ENCODE measurements around the gene RRP1B.

Gene RRP1B

DNA sequence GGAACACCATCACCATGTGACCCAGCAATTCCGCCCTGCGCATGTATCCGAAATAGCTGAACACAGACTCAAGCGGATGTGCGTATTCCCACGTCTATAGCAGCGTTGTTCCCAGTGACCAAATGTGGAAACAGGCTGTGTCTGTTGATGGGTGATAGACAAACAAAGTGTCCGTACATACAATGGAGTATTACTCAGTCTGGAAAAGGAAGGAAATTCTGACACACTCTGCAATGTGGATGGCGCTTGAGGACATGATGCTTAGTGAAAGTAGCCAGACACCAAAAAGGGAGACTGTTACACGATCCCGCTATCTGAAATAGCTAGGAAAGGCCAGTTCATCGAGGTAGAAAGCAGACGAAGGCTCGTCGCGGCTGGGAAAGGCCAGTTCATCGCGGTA, 85.4 kb downstream of the RRP1B start:
- H3K4me1 ChIP-seq (ENCODE audit: insufficient read depth, poor library complexity, severe bottlenecking), result no peaks in the 10 kb centered on the region
- H3K27ac ChIP-seq (ENCODE audit: poor library complexity, severe bottlenecking), result no peak overlapping the region
- TF ChIP-seq, protein P1, sequence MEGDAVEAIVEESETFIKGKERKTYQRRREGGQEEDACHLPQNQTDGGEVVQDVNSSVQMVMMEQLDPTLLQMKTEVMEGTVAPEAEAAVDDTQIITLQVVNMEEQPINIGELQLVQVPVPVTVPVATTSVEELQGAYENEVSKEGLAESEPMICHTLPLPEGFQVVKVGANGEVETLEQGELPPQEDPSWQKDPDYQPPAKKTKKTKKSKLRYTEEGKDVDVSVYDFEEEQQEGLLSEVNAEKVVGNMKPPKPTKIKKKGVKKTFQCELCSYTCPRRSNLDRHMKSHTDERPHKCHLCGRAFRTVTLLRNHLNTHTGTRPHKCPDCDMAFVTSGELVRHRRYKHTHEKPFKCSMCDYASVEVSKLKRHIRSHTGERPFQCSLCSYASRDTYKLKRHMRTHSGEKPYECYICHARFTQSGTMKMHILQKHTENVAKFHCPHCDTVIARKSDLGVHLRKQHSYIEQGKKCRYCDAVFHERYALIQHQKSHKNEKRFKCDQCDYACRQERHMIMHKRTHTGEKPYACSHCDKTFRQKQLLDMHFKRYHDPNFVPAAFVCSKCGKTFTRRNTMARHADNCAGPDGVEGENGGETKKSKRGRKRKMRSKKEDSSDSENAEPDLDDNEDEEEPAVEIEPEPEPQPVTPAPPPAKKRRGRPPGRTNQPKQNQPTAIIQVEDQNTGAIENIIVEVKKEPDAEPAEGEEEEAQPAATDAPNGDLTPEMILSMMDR (IDR thresholded peaks at IDR 0.05; ENCODE audit: poor library complexity, severe bottlenecking), result no peak
- H3K27me3 ChIP-seq (ENCODE audit: insufficient read depth, poor library complexity, severe bottlenecking), result no peaks in the 10 kb centered on the region
- ATAC-seq (ENCODE audit: low read depth) (no peak), DNase-seq (ENCODE audit: low spot score) (no peak)
- peaks cover 83% of the 10 kb centered on the region for H3K36me3 ChIP-seq (ENCODE audit: low read depth)
- H3K9me3 ChIP-seq (ENCODE audit: severe bottlenecking), result no peaks in the 10 kb centered on the region
- no peak overlapping the region for H3K4me3 ChIP-seq (ENCODE audit: severe bottlenecking)

All from RWPE2 (cell line).